ENCODE data around the gene LRRC66. TPM values are rescaled to one million over a fixed set of nuclear protein-coding genes. Genes with fewer than 3 reads are reported as not detected.

The LRRC66 gene
- total RNA-seq, 2 donors from 2014 or later: 0.15 to 0.35 TPM

- TF ChIP-seq CTCF (conservative IDR thresholded peaks at IDR 0.05): no peak
- Mint-ChIP-seq H3K4me1 (peaks cover 33% of the 10 kb centered on the region), H3K4me3 (no peak overlapping the region), H3K27ac (no peak overlapping the region), H3K27me3 (ENCODE audit: insufficient read depth) (peaks cover 58% of the 10 kb centered on the region), H3K36me3 (ENCODE audit: low read depth) (no peaks in the 10 kb centered on the region), H3K9me3 (peaks cover 11% of the 10 kb centered on the region)
- Histone ChIP-seq H3K27me3 (ENCODE audit: control insufficient read depth, insufficient read depth, low read length, poor library complexity, severe bottlenecking) (peaks cover 69% of the 10 kb centered on the region), H3K27ac (ENCODE audit: low read depth, low read length) (no peak overlapping the region), H3K4me1 (ENCODE audit: control insufficient read depth, insufficient read depth, low read length) (no peaks in the 10 kb centered on the region), H3K36me3 (ENCODE audit: control insufficient read depth, insufficient read depth, low read length) (no peaks in the 10 kb centered on the region), H3K9ac (ENCODE audit: extremely low read depth, low read length, poor library complexity, severe bottlenecking) (no peak overlapping the region), H3K9me3 (ENCODE audit: control insufficient read depth, low read length) (peaks cover 20% of the 10 kb centered on the region), H3K4me3 (ENCODE audit: low read length) (no peak overlapping the region)
- DNase-seq: no peak
- 81 to 90% methylated on average over 4 of the region's 4 CpGs for WGBS, 2 experiments (ENCODE audit: insufficient coverage in 1 of 2, insufficient read length in 1 of 2)
Observed at GRCh38 chr4:51960486-51960885, 59.7 kb downstream of the LRRC66 start.

GRCh38 chr4:51958199-51958968 lies 61.8 kb downstream of the LRRC66 start:
- no peak for DNase-seq
- peaks cover 81% of the 10 kb centered on the region for H3K27me3 ChIP-seq (ENCODE audit: control insufficient read depth, insufficient read depth, low read length, poor library complexity, severe bottlenecking)
- WGBS, 2 experiments (ENCODE audit: insufficient coverage in 1 of 2, insufficient read length in 1 of 2): 24% methylated on average over 2 of the region's 2 CpGs; no CpG with 5 or more reads in 1 of the 2 experiments
- H3K4me1 Mint-ChIP-seq: peaks cover 29% of the 10 kb centered on the region
- no peaks in the 10 kb centered on the region for H3K4me1 ChIP-seq (ENCODE audit: control insufficient read depth, insufficient read depth, low read length)
- H3K9me3 Mint-ChIP-seq: peaks cover 28% of the 10 kb centered on the region
- H3K4me3 Mint-ChIP-seq: no peak overlapping the region
- no peaks in the 10 kb centered on the region for H3K36me3 ChIP-seq (ENCODE audit: control insufficient read depth, insufficient read depth, low read length)
- no peak for TF ChIP-seq CTCF (conservative IDR thresholded peaks at IDR 0.05)
- peaks cover 71% of the 10 kb centered on the region for H3K27me3 Mint-ChIP-seq (ENCODE audit: insufficient read depth)
- no peak overlapping the region for H3K9ac ChIP-seq (ENCODE audit: extremely low read depth, low read length, poor library complexity, severe bottlenecking)
- peak overlapping the region; percentile 4 for H3K27ac Mint-ChIP-seq
- no peak overlapping the region for H3K27ac ChIP-seq (ENCODE audit: low read depth, low read length)
- no peaks in the 10 kb centered on the region for H3K36me3 Mint-ChIP-seq (ENCODE audit: low read depth)
- no peak overlapping the region for H3K4me3 ChIP-seq (ENCODE audit: low read length)
- peaks cover 34% of the 10 kb centered on the region for H3K9me3 ChIP-seq (ENCODE audit: control insufficient read depth, low read length)

Other genes with a start within 250 kb of the LRRC66 start
- 10 to 100 TPM; 42.0 to 51.5 TPM for gene DCUN1D4, start 177.2 kb downstream of the LRRC66 start, total RNA-seq
- gene SGCB, start 17.9 kb upstream of the LRRC66 start, total RNA-seq: 10 to 100 TPM; 35.1 to 36.2 TPM
- 1 to 10 TPM; 1.4 to 3.3 TPM for gene SPATA18, start 30.9 kb upstream of the LRRC66 start, total RNA-seq